Measurements from ENCODE around the gene DNM3.

The DNM3 gene

DNA sequence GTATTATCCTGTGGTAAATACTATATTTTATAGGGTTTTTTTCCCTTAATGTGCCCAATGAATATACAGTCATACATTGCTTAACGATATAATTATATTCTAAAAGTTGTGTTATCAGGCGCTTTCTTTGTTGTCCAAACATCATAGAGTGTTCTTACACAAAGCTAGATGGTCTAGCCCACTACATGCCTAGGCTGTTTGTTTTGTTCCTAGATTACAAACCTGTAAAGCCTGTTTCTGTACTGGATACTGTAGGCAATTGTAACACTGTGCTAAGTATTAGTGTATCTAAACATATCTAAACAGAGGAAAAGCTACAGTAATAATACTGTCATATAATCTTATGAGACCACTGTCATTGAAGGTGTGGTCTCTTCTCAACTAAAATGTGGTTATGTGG is 336.6 kb downstream of the DNM3 start:
- DNase-seq (ENCODE audit: low read depth), result no peak

DNA sequence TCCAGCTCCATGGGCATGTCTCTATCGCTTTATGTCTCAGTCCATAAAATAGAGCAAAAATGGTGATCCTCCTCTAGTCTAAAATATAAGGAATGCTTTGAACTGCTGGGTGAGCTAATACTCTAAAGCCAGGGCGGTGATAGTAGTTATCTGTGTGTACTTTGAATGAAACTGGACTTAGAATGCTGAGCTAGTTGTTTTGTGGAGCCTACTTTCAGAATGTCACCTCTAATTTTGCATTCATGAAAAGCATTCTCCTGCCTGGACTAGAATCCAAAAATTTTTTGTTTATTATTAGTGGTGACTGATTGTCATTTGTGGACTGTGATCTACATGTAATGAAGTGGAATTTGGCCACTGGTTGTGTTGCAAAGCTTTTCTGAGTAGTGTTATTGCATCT is 337.6 kb downstream of the DNM3 start:
- no peak for DNase-seq (ENCODE audit: low read depth)

- no peak for DNase-seq (ENCODE audit: low read depth)
Measured at GRCh38 chr1:172179918-172180317, 338.6 kb downstream of the DNM3 start.

DNA sequence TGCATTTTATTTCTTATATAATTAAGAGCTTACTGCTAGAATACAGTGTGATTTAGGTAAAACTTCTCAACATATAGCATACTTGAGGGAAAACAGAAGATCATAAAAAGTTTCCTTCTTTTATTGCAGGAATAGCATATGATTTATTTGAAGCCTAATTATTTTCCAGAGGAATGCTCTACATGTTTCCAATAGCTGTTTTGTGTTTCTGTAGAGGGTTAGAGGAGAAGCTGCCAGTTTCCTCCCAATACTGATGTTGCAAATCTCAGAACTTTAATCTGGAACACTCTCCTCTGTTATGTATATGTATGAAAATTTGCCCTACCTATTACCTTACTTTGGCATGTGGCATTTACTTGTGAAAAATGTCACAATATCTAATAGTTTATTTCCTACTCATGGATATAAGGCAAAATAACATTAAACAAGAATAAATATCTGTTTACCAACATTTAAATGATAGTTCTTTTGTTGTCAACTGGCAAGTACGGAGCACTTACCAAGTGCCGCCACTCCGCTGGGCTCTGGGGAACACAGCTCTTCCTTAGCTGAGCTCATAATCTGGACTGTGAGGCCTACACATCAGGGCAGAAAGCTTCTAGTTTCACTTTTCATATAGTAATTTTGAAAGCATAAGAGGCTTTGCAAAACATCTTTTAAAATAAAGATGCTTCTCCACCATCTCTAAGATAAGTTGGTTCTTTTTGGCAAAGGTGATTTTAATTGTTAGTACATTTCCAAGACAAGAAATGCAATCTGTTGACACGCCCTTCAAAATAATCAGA is 339.4 kb downstream of the DNM3 start:
- no peak for DNase-seq (ENCODE audit: low read depth)

DNA sequence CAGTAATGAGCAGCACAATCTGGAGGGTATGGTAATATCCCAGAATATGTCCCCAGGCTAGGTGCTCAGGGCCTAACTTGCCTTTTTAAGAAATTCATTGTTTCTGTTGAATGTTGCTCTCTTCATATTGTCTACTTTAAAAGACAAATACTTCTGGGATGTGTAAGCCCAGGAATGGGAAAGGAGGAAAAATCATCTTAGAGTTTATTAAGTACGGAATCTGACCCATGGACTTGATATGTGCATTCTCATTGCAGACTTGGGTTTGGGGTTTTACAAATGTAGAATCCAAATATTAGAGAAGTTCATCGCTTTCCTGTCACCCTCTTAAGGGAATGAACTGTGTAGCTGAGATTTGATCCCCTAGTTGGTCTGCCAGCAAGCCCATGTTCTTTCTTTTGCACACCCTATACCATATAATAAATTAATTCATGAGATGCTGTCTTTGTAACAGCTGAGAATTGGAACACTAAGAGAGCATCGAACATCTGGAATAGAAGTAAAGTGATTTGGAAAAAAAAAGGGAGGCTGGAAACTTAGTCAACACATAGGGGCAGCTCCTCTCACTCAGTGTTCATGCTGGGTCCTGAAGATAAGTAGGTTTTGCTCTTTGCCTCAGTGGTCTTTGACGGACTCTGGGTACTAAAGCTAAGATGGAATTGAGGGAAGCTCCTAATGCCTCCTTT is 343.4 kb downstream of the DNM3 start:
- no peak for DNase-seq (ENCODE audit: low read depth)

- no peak for DNase-seq (ENCODE audit: low read depth)
Measured at GRCh38 chr1:172185211-172185610, 343.9 kb downstream of the DNM3 start.

DNA sequence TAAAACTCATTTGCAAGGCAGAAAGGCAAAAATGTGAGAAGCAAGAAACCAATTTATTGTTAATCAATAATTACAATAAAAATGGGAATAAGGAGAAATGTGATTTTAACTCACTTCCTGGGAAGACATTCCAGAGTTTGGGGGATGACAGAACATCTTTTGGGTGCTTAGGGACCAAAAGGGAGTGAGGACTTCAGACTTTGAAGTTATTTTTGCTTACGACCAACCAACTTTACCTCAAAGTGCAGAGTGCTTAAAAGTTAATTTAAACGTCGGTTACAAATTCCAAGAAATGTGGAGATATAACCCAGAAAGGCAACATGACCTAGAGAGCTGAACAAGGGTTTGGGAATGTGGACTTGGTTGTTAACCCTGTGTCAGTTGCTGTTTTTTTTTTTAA is 344.7 kb downstream of the DNM3 start:
- DNase-seq (ENCODE audit: low read depth), result no peak

- DNase-seq (ENCODE audit: low read depth), result no peak
Measured at GRCh38 chr1:172201572-172201971, 360.3 kb downstream of the DNM3 start.

- DNase-seq (ENCODE audit: low read depth), result no peak
Measured at GRCh38 chr1:172203135-172203823, 362.0 kb downstream of the DNM3 start.

DNA sequence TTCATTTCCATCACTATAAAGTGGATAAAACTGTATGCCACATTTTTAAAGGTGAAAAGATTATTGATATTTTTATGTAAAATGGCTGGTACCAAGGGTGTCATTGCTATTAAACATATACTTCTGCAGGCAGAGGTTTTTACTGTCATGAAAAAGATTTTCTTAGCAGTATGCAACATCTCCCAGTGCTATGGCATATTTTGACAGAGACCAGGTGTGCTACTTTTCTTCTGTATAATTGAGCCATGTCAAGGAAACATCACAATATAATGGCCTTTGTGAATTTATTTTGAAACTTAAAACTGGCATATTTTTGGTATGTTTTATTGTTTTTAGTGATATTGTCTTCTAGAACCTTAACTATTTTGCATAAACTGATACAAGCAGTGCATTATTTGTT is 362.6 kb downstream of the DNM3 start:
- no peak for DNase-seq (ENCODE audit: low read depth)

DNA sequence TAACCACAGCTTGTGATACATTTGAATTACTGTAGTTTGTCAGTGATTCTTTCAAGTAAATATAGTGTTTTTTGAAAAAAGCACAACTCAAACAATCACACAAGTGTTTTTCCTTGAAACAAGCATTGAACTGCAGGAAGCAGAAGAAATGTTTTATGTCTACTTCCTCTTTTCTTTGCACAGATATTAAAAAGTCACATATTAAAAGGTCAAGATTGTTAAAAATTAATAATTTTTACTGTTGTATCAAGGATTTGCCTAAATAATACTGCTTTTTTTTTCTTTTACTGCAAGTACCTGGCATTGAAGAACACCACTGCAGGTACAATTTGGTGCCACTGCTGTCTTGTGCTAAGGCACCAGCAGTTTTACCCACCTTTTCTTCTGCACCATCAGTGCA is 365.0 kb downstream of the DNM3 start:
- no peak for DNase-seq (ENCODE audit: low read depth)

DNA sequence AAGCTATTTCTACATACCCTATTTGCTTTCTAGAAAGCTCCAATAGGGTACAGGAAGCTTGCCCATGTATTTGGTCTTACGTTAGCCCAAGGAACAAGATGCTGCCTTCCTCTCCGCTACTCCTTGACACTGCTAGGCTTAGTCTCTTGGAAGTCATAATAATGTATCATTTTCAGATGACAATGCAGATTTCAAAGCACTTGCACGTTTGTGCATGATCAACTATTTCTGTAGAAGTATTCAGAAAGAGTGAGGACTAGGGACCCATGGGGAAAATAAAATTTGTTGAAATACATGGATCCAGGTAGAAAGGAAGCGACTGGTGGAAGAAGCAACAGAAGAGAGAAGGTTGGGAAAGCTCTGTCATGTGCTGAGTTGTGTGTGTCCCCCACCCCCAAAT is 367.3 kb downstream of the DNM3 start:
- no peak for DNase-seq (ENCODE audit: low read depth)

DNA sequence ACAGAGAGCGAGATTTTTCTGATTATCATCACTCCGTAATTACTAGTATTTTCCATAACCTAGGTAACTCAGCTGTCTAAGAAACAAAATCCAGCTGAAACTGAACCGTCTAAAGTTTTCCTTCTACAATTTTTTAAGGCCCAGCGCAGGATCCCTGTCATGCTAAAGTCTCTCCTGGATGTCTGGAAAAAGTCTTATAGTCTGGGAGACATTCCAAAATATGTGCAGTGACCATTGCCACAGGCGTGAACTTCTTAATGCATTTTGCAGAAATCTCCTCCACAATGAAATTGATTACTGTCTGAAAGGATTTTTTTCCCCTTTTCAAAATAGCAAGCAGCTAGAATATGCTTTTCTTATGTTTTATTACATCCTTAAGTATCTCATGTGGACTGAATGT is 369.9 kb downstream of the DNM3 start:
- DNase-seq (ENCODE audit: low read depth), result no peak

GRCh38 chr1:172212124-172212523 is 370.8 kb downstream of the DNM3 start:
- no peak for DNase-seq (ENCODE audit: low read depth)

- no peak for DNase-seq (ENCODE audit: low read depth)
Measured at GRCh38 chr1:172215006-172215405, 373.7 kb downstream of the DNM3 start.

DNA sequence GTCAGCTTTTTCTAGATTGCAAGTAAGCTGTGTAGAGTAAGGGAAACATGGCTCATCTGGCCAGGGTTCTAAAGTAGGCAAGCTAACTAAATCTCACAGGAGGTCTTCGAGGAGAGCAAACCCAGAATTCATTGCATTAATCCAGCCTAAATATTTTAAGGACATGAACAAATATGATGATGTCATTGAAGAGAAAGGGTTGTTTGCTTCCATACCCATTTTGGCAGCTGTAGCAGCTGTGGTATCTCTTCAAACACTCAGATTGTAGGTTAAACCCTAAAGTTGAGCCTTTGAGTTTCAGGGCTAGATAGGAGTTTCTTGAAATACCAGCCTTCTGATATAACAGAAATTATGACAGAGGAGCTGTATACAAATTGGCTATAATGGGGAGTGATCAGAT is 378.7 kb downstream of the DNM3 start:
- no peak for DNase-seq (ENCODE audit: low read depth)

DNA sequence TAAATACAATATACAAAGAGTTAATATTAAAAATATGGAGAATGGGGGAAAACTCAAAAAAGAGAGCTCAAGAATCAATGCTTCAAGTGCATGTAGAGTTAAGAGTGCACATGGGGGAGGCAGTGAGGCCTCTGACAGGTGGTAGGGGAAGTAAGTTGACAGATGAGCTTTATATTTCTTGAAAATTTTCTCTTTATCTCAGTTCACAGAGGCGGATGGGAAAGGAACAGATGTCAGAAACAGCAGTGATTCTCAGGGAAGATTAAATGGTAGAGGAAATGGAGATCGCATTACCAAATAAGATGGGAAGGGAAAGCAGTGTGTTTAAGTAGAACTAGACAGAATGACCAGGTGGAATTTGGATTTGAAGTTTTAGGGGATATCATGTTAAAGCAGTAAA is 379.1 kb downstream of the DNM3 start:
- DNase-seq (ENCODE audit: low read depth), result no peak

GRCh38 chr1:172221436-172221835 is 380.1 kb downstream of the DNM3 start:
- no peak for DNase-seq (ENCODE audit: low read depth)

DNA sequence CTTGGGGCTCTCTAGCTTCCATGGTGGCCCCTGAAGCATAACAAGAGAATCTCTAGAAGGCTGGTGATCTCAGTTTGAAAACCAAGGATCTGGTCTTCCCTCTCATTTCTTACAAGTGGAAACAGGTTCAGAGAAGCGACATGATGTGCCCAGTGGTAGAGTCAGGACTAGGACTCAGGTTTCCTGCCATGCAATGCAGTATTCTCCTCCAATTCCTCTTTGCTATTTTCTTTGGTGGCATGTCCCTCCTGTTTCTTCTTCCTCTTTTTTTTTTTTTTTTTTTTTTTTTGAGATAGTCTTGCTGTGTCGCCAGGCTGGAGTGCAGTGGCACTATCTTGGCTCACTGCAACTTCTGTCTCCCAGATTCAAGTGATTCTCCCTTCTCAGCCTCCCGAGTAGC is 383.6 kb downstream of the DNM3 start:
- no peak for DNase-seq (ENCODE audit: low read depth)

DNA sequence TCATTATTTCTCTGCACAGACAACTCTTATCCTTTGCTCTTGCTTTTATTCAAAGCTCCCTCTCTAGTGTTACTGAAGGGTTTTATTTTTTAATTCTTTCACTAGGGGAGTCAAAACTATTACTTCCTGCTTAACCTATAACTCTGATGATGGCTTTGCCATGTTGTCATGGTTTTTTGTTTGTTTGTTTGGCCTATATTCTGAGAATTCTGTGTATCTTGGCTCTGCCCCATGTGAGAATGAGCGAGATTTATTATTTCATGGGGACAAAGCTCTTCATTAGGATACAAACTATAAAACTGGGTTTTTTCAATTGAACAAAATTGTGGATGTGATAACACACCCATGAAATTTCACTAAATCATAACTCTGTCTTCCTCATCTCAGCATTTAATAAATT is 388.6 kb downstream of the DNM3 start:
- DNase-seq (ENCODE audit: low read depth), result no peak

- DNase-seq (ENCODE audit: low read depth), result no peak
Measured at GRCh38 chr1:172230526-172230925, 389.2 kb downstream of the DNM3 start.

DNA sequence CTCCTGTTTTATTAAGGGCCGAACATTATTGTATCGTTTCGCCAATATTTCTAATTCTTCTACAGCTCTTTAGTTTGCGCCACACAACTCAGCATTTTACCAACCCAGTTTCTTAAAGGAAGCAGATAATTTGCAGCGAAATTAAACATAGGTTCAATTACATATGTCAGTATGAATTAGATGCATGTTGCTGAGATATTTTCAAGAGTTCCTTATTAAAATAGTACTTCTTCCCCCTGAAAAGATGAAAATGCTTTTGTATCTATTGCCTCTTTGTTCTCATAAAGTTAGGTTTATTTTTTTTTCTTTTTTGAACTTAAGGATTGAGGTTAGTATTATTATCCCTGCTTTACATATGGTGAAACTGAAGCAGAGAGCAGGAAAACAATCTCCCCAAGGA is 395.7 kb downstream of the DNM3 start:
- DNase-seq (ENCODE audit: low read depth), result no peak

GRCh38 chr1:172238158-172238557 is 396.9 kb downstream of the DNM3 start:
- no peak for DNase-seq (ENCODE audit: low read depth)
